Measurements from ENCODE around the gene LCE1E. TPM values are rescaled to one million over a fixed set of nuclear protein-coding genes. Genes with fewer than 3 reads are reported as not detected.

The LCE1E gene
- total RNA-seq, 2 experiments from 2014 or later = not detected

DNA sequence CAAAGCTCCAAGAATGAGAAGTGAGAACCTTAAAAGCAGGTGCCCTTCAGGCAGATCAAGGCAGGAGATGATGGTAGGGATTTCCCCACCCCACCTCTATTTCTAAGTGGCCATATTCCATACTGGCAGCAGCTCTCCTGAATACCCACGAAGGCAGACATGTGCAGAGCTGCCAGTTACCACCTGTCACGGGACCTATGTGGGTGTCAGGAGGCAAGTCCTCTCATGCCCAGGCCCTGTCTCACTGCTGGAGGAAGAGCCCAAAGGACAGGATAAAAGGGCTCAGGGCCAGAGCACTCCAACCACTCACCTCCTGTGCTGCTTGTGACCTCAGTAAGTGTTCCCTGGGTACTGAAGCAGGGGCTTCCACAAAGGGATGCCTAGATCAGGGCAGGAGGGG, 25.0 kb downstream of the LCE1E start:
- H3K27me3 Mint-ChIP-seq = peaks cover 7% of the 10 kb centered on the region
- POLR2A ChIA-PET = no interaction called here
- no peak overlapping the region for H3K4me3 Mint-ChIP-seq
- no peaks in the 10 kb centered on the region for H3K9me3 Mint-ChIP-seq
- H3K4me1 Mint-ChIP-seq = no peaks in the 10 kb centered on the region
- no peaks in the 10 kb centered on the region for H3K36me3 Mint-ChIP-seq (ENCODE audit: low read depth)
- CTCF ChIA-PET = no interaction called here
- H3K27ac Mint-ChIP-seq = no peak overlapping the region
- no peak for DNase-seq

DNA sequence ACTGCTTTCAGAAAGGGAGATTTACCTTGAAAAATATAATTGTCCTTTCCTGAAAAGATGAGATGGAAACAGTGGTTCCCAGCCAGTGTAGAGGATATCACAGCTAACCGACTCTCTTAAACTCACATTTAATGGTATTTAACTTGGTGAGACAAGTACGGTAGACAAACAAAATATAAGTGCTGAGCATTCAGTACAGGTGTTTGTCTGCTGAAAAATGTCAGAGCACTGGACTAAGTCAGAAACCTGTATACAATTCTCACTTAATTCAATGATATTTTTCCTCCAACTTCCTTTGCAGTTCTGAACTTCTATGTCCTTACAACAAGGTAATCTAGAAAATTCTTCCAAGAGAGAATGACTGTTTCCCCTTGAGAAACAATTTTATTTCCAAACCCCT, 25.6 kb downstream of the LCE1E start, which contains the start of gene LCE1B:
Gene LCE1B (plus strand): TSS at position 301 of the 400 bp plus-strand sequence. CDS start 476 bp downstream, outside the sequence.
- DNase-seq = no peak
- ChIA-PET POLR2A (no interaction called here), CTCF (no interaction called here)
- Mint-ChIP-seq H3K27me3 (peaks cover 7% of the 10 kb centered on the region), H3K27ac (no peak within 1 kb of the TSS), H3K4me3 (no peak within 1 kb of the TSS), H3K36me3 (ENCODE audit: low read depth) (no peaks in the 10 kb centered on the region), H3K4me1 (no peaks in the 10 kb centered on the region), H3K9me3 (no peaks in the 10 kb centered on the region)

DNA sequence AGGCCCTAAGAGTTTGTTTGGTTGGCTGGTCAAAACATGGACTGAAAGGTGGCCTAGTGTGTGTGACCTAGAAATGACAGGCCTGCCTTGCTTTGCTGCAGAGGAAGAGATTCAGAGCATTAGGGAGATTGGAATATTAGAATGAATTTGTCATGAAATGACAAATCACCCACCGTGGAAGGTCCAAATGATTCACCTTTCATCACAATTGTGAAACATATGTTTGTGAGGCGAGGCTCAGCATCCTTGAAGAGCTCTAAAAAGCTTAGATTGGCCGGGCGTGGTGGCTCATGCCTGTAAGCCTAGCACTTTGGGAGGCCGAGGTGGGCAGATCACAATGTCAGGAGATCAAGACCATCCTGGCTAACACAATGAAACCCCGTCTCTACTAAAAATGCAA, 31.3 kb downstream of the LCE1E start:
- H3K27ac Mint-ChIP-seq = no peak overlapping the region
- no peaks in the 10 kb centered on the region for H3K27me3 Mint-ChIP-seq
- ChIA-PET CTCF (no interaction called here), POLR2A (no interaction called here)
- H3K4me1 Mint-ChIP-seq = no peaks in the 10 kb centered on the region
- no peaks in the 10 kb centered on the region for H3K36me3 Mint-ChIP-seq (ENCODE audit: low read depth)
- H3K9me3 Mint-ChIP-seq = no peaks in the 10 kb centered on the region
- no peak overlapping the region for H3K4me3 Mint-ChIP-seq
- DNase-seq = no peak

- no peaks in the 10 kb centered on the region for H3K4me1 Mint-ChIP-seq
- H3K27me3 Mint-ChIP-seq = peaks cover 16% of the 10 kb centered on the region
- no peaks in the 10 kb centered on the region for H3K9me3 Mint-ChIP-seq
- H3K36me3 Mint-ChIP-seq (ENCODE audit: low read depth) = no peaks in the 10 kb centered on the region
- H3K27ac Mint-ChIP-seq = no peak overlapping the region
- CTCF ChIA-PET = no interaction called here
- POLR2A ChIA-PET = no interaction called here
- no peak overlapping the region for H3K4me3 Mint-ChIP-seq
- DNase-seq = no peak
Observed at GRCh38 chr1:152823294-152823693, 37.2 kb downstream of the LCE1E start.

DNA sequence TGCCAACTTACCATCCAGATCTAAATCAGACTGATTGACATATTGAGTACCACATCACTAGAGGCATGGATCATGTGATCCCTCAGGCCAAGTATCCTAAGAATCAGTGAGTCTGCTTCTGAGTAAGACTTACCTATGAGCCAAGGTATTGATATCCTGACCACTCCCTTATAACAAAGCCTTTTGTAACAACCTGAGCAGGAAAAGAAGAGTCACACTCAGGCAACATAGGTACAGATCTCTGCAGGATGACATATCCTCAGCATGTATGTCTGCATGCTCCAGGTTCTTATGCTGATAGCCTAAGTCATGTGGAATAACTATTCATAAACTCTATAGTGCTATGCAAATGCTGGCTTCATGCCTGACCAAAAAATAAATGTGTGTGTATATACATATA, 38.9 kb downstream of the LCE1E start:
- Mint-ChIP-seq H3K27ac (no peak overlapping the region), H3K9me3 (no peaks in the 10 kb centered on the region), H3K36me3 (ENCODE audit: low read depth) (no peaks in the 10 kb centered on the region), H3K27me3 (peaks cover 16% of the 10 kb centered on the region), H3K4me1 (no peaks in the 10 kb centered on the region), H3K4me3 (no peak overlapping the region)
- CTCF ChIA-PET = interaction anchor here (0.7 kb wide), 1 partner anchor 248 kb away, joined by 3 read pairs; no protein-coding TSS in a partner anchor
- POLR2A ChIA-PET = no interaction called here
- no peak for DNase-seq

- peaks cover 23% of the 10 kb centered on the region for H3K27me3 Mint-ChIP-seq
- H3K27ac Mint-ChIP-seq = no peak within 1 kb of the TSS
- H3K36me3 Mint-ChIP-seq (ENCODE audit: low read depth) = no peaks in the 10 kb centered on the region
- DNase-seq = no peak
- no peak within 1 kb of the TSS for H3K4me3 Mint-ChIP-seq
- ChIA-PET POLR2A (no interaction called here), CTCF (interaction anchor here (0.7 to 1.2 kb wide), 2 partner anchors 183 to 292 kb away, joined by 3 to 6 read pairs; no protein-coding TSS in a partner anchor)
- no peaks in the 10 kb centered on the region for H3K4me1 Mint-ChIP-seq
- no peaks in the 10 kb centered on the region for H3K9me3 Mint-ChIP-seq
Observed at GRCh38 chr1:152827173-152827572, 41.1 kb downstream of the LCE1E start, which contains the start of gene LCE1A. LCE1A (plus strand) TSS chr1:152827473; CDS start chr1:152827473, 0 bp downstream.

- DNase-seq = no peak
- no peak overlapping the region for H3K4me3 Mint-ChIP-seq
- H3K36me3 Mint-ChIP-seq (ENCODE audit: low read depth) = no peaks in the 10 kb centered on the region
- H3K4me1 Mint-ChIP-seq = no peaks in the 10 kb centered on the region
- ChIA-PET CTCF (no interaction called here), POLR2A (no interaction called here)
- H3K9me3 Mint-ChIP-seq = no peaks in the 10 kb centered on the region
- peaks cover 11% of the 10 kb centered on the region for H3K27me3 Mint-ChIP-seq
- H3K27ac Mint-ChIP-seq = no peak overlapping the region
Observed at GRCh38 chr1:152836870-152837269, 50.8 kb downstream of the LCE1E start.

Other genes starting within 250 kb of the LCE1E start
- gene LCE3E, start 219.5 kb upstream of the LCE1E start, total RNA-seq = not detected
- not detected for gene LCE3D, start 205.7 kb upstream of the LCE1E start, total RNA-seq
- gene LCE3C, start 186.0 kb upstream of the LCE1E start, total RNA-seq = not detected
- gene LCE3B, start 172.4 kb upstream of the LCE1E start, total RNA-seq = not detected
- not detected for gene LCE3A, start 163.2 kb upstream of the LCE1E start, total RNA-seq
- gene LCE2D, start 122.9 kb upstream of the LCE1E start, total RNA-seq = not detected
- not detected for gene LCE2C, start 111.0 kb upstream of the LCE1E start, total RNA-seq
- not detected for gene LCE2B, start 100.1 kb upstream of the LCE1E start, total RNA-seq
- gene LCE2A, start 87.9 kb upstream of the LCE1E start, total RNA-seq = not detected
- gene LCE4A, start 78.1 kb upstream of the LCE1E start, total RNA-seq = not detected
- gene KPRP, start 28.2 kb upstream of the LCE1E start, total RNA-seq = not detected
- not detected for gene LCE1F, start 11.1 kb upstream of the LCE1E start, total RNA-seq
- gene LCE1D, start 10.5 kb downstream of the LCE1E start, total RNA-seq = not detected
- not detected for gene LCE1C, start 20.4 kb downstream of the LCE1E start, total RNA-seq
- not detected for gene LCE1B, start 25.7 kb downstream of the LCE1E start, total RNA-seq
- not detected for gene LCE1A, start 41.2 kb downstream of the LCE1E start, total RNA-seq
- gene LCE6A, start 56.6 kb downstream of the LCE1E start, total RNA-seq = not detected
- gene LCE7A, start 73.7 kb downstream of the LCE1E start, total RNA-seq = not detected
- not detected for gene SMCP, start 92.1 kb downstream of the LCE1E start, total RNA-seq
- gene IVL, start 122.3 kb downstream of the LCE1E start, total RNA-seq = not detected
- not detected for gene SPRR5, start 160.9 kb downstream of the LCE1E start, total RNA-seq
- gene SPRR4, start 184.4 kb downstream of the LCE1E start, total RNA-seq = not detected
- not detected for gene SPRR1A, start 197.8 kb downstream of the LCE1E start, total RNA-seq
- not detected for gene SPRR3, start 215.5 kb downstream of the LCE1E start, total RNA-seq
- gene SPRR1B, start 244.9 kb downstream of the LCE1E start, total RNA-seq = not detected